Measurements from ENCODE around the gene STXBP6.
A peak's percentile ranks its signal among the peaks of the same experiment; 100 is the strongest.

Gene STXBP6

DNA sequence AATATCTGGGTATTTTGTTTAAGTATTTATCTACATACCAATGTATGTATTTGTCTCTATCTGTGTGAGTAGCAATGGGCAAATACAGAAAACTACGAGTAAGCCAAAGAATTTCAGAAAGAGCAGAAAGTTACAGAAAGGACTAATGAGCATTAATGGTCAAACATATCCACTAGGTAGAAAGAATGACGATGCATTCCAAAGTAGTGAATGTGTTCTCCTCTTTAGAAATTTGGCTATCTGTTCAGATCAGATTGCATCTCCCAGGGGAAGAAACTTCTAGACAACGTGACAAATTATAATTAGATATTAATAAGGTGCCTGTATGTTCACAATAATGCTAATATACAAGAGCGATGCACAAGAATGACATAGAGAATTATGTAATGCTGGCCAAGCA lies 221.5 kb downstream of the STXBP6 start:
- DNase-seq = no peak
- Histone ChIP-seq H3K4me1 (ENCODE audit: control insufficient read depth, insufficient read depth, low read depth, low read length) (no peaks in the 10 kb centered on the region), H3K18ac (ENCODE audit: low read depth in 1 of 2, low read length in 2 of 2) (no peak overlapping the region), H3K36me3 (ENCODE audit: control insufficient read depth in 1 of 2, insufficient read depth in 2 of 2, low read depth in 1 of 2, low read length in 2 of 2) (no peaks in the 10 kb centered on the region), H3K4me3 (ENCODE audit: insufficient read depth in 1 of 2, low read depth in 1 of 2, low read length in 2 of 2) (no peak overlapping the region), H2AK5ac (ENCODE audit: low read length, severe bottlenecking) (no peak overlapping the region), H4K91ac (ENCODE audit: low read length) (no peak overlapping the region), H2BK12ac (ENCODE audit: low read length in 2 of 2) (no peak overlapping the region), H3K23ac (ENCODE audit: low read length in 2 of 2) (no peak overlapping the region), H3K9me3 (ENCODE audit: control insufficient read depth, low read length) (no peaks in the 10 kb centered on the region), H3K27me3 (ENCODE audit: control insufficient read depth in 1 of 2, insufficient read depth in 1 of 2, low read length in 2 of 2) (no peaks in the 10 kb centered on the region), H4K8ac (ENCODE audit: low read length) (no peak overlapping the region), H3K9ac (ENCODE audit: low read length) (no peak overlapping the region), H2BK120ac (ENCODE audit: low read depth, low read length) (no peak overlapping the region), H3K79me1 (replicated peaks; ENCODE audit: low read length, poor library complexity, severe bottlenecking) (no peaks in the 10 kb centered on the region), H3K14ac (ENCODE audit: low read length in 2 of 2) (no peak overlapping the region), H3K4ac (ENCODE audit: low read depth in 1 of 2, low read length in 2 of 2) (no peak overlapping the region), H3K27ac (ENCODE audit: low read length, poor library complexity, severe bottlenecking) (no peak overlapping the region), H2BK15ac (ENCODE audit: low read depth, poor library complexity, severe bottlenecking) (no peak overlapping the region), H2AFZ (ENCODE audit: low read depth, low read length) (no peak overlapping the region), H3K4me2 (ENCODE audit: low read length, poor library complexity, severe bottlenecking) (no peak overlapping the region), H2BK5ac (ENCODE audit: low read depth, low read length, poor library complexity, severe bottlenecking) (no peak overlapping the region)
- WGBS = 96% methylated on average over 2 of the region's 4 CpGs

- no peak overlapping the region for H3K23ac ChIP-seq (ENCODE audit: low read length in 2 of 2)
- no peaks in the 10 kb centered on the region for H3K79me1 ChIP-seq (replicated peaks; ENCODE audit: low read length, poor library complexity, severe bottlenecking)
- H2BK120ac ChIP-seq (ENCODE audit: low read depth, low read length) = no peak overlapping the region
- H3K9me3 ChIP-seq (ENCODE audit: control insufficient read depth, low read length) = no peaks in the 10 kb centered on the region
- H3K36me3 ChIP-seq (ENCODE audit: control insufficient read depth in 1 of 2, insufficient read depth in 2 of 2, low read depth in 1 of 2, low read length in 2 of 2) = no peaks in the 10 kb centered on the region
- H3K4me1 ChIP-seq (ENCODE audit: control insufficient read depth, insufficient read depth, low read depth, low read length) = no peaks in the 10 kb centered on the region
- no peak overlapping the region for H3K14ac ChIP-seq (ENCODE audit: low read length in 2 of 2)
- H4K91ac ChIP-seq (ENCODE audit: low read length) = no peak overlapping the region
- no peak overlapping the region for H2BK5ac ChIP-seq (ENCODE audit: low read depth, low read length, poor library complexity, severe bottlenecking)
- H4K8ac ChIP-seq (ENCODE audit: low read length) = no peak overlapping the region
- H2AK5ac ChIP-seq (ENCODE audit: low read length, severe bottlenecking) = no peak overlapping the region
- no peak overlapping the region for H3K4me3 ChIP-seq (ENCODE audit: insufficient read depth in 1 of 2, low read depth in 1 of 2, low read length in 2 of 2)
- DNase-seq = no peak
- no peak overlapping the region for H3K9ac ChIP-seq (ENCODE audit: low read length)
- 83% methylated on average over 5 of the region's 5 CpGs for WGBS
- no peak overlapping the region for H2BK15ac ChIP-seq (ENCODE audit: low read depth, poor library complexity, severe bottlenecking)
- H3K27ac ChIP-seq (ENCODE audit: low read length, poor library complexity, severe bottlenecking) = no peak overlapping the region
- H3K4ac ChIP-seq (ENCODE audit: low read depth in 1 of 2, low read length in 2 of 2) = no peak overlapping the region
- H2AFZ ChIP-seq (ENCODE audit: low read depth, low read length) = no peak overlapping the region
- no peak overlapping the region for H2BK12ac ChIP-seq (ENCODE audit: low read length in 2 of 2)
- H3K27me3 ChIP-seq (ENCODE audit: control insufficient read depth in 1 of 2, insufficient read depth in 1 of 2, low read length in 2 of 2) = peaks cover 0 to 1% of the 10 kb centered on the region in 2 experiments
- H3K4me2 ChIP-seq (ENCODE audit: low read length, poor library complexity, severe bottlenecking) = no peak overlapping the region
- H3K18ac ChIP-seq (ENCODE audit: low read depth in 1 of 2, low read length in 2 of 2) = no peak overlapping the region
Measured at GRCh38 chr14:24826390-24826789, 223.6 kb downstream of the STXBP6 start.

DNA sequence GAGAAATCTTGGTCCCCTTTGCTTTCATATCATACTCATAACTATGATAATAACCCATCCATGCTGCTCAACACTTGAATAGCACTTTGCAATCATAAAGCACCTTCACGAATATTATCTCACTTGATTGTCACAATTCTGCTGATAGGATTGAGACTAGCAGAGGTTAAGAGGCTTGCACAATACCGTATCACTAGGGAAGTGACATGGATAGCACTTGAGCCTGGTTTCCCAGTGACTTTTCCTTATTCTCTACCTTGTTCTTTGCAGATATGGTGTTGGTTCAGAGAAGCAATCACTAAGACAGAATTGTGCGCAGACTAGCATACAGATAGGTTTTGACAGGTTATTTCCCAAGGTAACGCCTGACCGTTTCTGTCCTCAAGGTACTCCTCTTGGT lies 229.3 kb downstream of the STXBP6 start:
- no peak overlapping the region for H3K23ac ChIP-seq (ENCODE audit: low read length in 2 of 2)
- H3K4me1 ChIP-seq (ENCODE audit: control insufficient read depth, insufficient read depth, low read depth, low read length) = no peaks in the 10 kb centered on the region
- no peak overlapping the region for H2BK120ac ChIP-seq (ENCODE audit: low read depth, low read length)
- no peak overlapping the region for H2BK15ac ChIP-seq (ENCODE audit: low read depth, poor library complexity, severe bottlenecking)
- H3K18ac ChIP-seq (ENCODE audit: low read depth in 1 of 2, low read length in 2 of 2) = no peak overlapping the region
- no peak overlapping the region for H3K4me3 ChIP-seq (ENCODE audit: insufficient read depth in 1 of 2, low read depth in 1 of 2, low read length in 2 of 2)
- no peak overlapping the region for H4K8ac ChIP-seq (ENCODE audit: low read length)
- H3K4me2 ChIP-seq (ENCODE audit: low read length, poor library complexity, severe bottlenecking) = no peak overlapping the region
- H2AK5ac ChIP-seq (ENCODE audit: low read length, severe bottlenecking) = no peak overlapping the region
- DNase-seq = no peak
- no peak overlapping the region for H3K27ac ChIP-seq (ENCODE audit: low read length, poor library complexity, severe bottlenecking)
- H2BK12ac ChIP-seq (ENCODE audit: low read length in 2 of 2) = no peak overlapping the region
- no peak overlapping the region for H2AFZ ChIP-seq (ENCODE audit: low read depth, low read length)
- H2BK5ac ChIP-seq (ENCODE audit: low read depth, low read length, poor library complexity, severe bottlenecking) = no peak overlapping the region
- H3K9ac ChIP-seq (ENCODE audit: low read length) = no peak overlapping the region
- H3K79me1 ChIP-seq (replicated peaks; ENCODE audit: low read length, poor library complexity, severe bottlenecking) = no peaks in the 10 kb centered on the region
- no peak overlapping the region for H3K4ac ChIP-seq (ENCODE audit: low read depth in 1 of 2, low read length in 2 of 2)
- no peak overlapping the region for H4K91ac ChIP-seq (ENCODE audit: low read length)
- no peaks in the 10 kb centered on the region for H3K9me3 ChIP-seq (ENCODE audit: control insufficient read depth, low read length)
- no peak overlapping the region for H3K14ac ChIP-seq (ENCODE audit: low read length in 2 of 2)
- H3K36me3 ChIP-seq (ENCODE audit: control insufficient read depth in 1 of 2, insufficient read depth in 2 of 2, low read depth in 1 of 2, low read length in 2 of 2) = no peaks in the 10 kb centered on the region
- peaks cover 0 to 4% of the 10 kb centered on the region in 2 experiments for H3K27me3 ChIP-seq (ENCODE audit: control insufficient read depth in 1 of 2, insufficient read depth in 1 of 2, low read length in 2 of 2)
- 77% methylated on average over 3 of the region's 5 CpGs for WGBS

DNA sequence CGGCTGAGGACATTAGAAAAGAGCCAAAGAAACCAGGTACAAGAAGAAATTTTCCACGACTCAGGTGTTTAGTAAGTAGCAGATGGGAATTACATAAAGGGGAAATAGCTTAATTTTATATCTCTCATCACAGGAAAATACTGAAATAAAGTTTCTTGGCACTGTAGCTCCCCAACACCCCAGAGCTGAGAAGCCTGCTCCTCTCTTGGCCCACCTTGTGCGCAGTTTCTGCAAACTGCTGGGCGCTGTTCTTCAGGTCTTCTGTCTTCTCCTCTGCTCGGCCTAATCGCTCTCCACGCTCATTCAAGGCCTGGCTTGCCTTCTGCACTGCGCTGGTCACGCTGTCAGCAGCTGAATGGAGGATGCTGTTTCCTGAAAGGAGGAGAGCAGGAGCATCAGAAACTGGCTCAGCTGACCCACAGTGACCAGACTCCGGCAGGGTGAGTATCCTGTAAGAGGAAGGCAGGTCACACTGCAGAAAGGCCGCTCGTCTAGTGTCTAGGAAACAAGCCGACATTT lies 231.1 kb downstream of the STXBP6 start:
- Histone ChIP-seq H3K23ac (ENCODE audit: low read length in 2 of 2) (peak overlapping the region in 1 of 2 experiments; percentile 50), H2BK12ac (ENCODE audit: low read length in 2 of 2) (peak overlapping the region; percentile 33 to 95), H3K18ac (ENCODE audit: low read depth in 1 of 2, low read length in 2 of 2) (peak overlapping the region in 1 of 2 experiments; percentile 62), H4K8ac (ENCODE audit: low read length) (no peak overlapping the region), H3K14ac (ENCODE audit: low read length in 2 of 2) (peak overlapping the region; percentile 30 to 40), H3K27me3 (ENCODE audit: control insufficient read depth in 1 of 2, insufficient read depth in 1 of 2, low read length in 2 of 2) (peaks cover 0 to 4% of the 10 kb centered on the region in 2 experiments), H3K4me1 (ENCODE audit: control insufficient read depth, insufficient read depth, low read depth, low read length) (no peaks in the 10 kb centered on the region), H2AFZ (ENCODE audit: low read depth, low read length) (no peak overlapping the region), H3K9me3 (ENCODE audit: control insufficient read depth, low read length) (no peaks in the 10 kb centered on the region), H3K4ac (ENCODE audit: low read depth in 1 of 2, low read length in 2 of 2) (peak overlapping the region in 1 of 2 experiments; percentile 84), H3K27ac (ENCODE audit: low read length, poor library complexity, severe bottlenecking) (no peak overlapping the region), H2BK15ac (ENCODE audit: low read depth, poor library complexity, severe bottlenecking) (no peak overlapping the region), H3K4me3 (ENCODE audit: insufficient read depth in 1 of 2, low read depth in 1 of 2, low read length in 2 of 2) (no peak overlapping the region), H2BK5ac (ENCODE audit: low read depth, low read length, poor library complexity, severe bottlenecking) (no peak overlapping the region), H3K9ac (ENCODE audit: low read length) (no peak overlapping the region), H2AK5ac (ENCODE audit: low read length, severe bottlenecking) (no peak overlapping the region), H3K79me1 (replicated peaks; ENCODE audit: low read length, poor library complexity, severe bottlenecking) (no peaks in the 10 kb centered on the region), H4K91ac (ENCODE audit: low read length) (peak overlapping the region; percentile 76), H3K4me2 (ENCODE audit: low read length, poor library complexity, severe bottlenecking) (no peak overlapping the region), H3K36me3 (ENCODE audit: control insufficient read depth in 1 of 2, insufficient read depth in 2 of 2, low read depth in 1 of 2, low read length in 2 of 2) (no peaks in the 10 kb centered on the region), H2BK120ac (ENCODE audit: low read depth, low read length) (no peak overlapping the region)
- DNase-seq = no peak
- WGBS = 90% methylated on average over 12 of the region's 13 CpGs
